ENCODE measurements around the gene ABHD5. TPM values are rescaled to one million over a fixed set of nuclear protein-coding genes. Genes with fewer than 3 reads are reported as not detected.

The ABHD5 gene
- total and polyA plus RNA-seq, 9 donors, result 4.4 to 36.2 (median 11.3) TPM

- intact Hi-C loops (cut with DNase I), result no loop called here
- Histone ChIP-seq H3K36me3 (no peaks in the 10 kb centered on the region), H3K9me3 (no peaks in the 10 kb centered on the region), H3K4me1 (ENCODE audit: insufficient read depth) (no peaks in the 10 kb centered on the region), H3K4me3 (no peak overlapping the region), H3K27me3 (no peaks in the 10 kb centered on the region), H3K27ac (no peak overlapping the region)
- TF ChIP-seq EP300 (IDR thresholded peaks at IDR 0.05), result no peak
- 37 to 44% (median 37%) methylated on average over 5 of the region's 5 CpGs for WGBS, 3 donors
- DNase-seq, result no peak
Observed at GRCh38 chr3:43748179-43748578, 57.4 kb downstream of the ABHD5 start.

- intact Hi-C loops (cut with DNase I), result no loop called here
- Histone ChIP-seq H3K9me3 (no peaks in the 10 kb centered on the region), H3K4me3 (no peak overlapping the region), H3K27me3 (no peaks in the 10 kb centered on the region), H3K27ac (no peak overlapping the region), H3K36me3 (no peaks in the 10 kb centered on the region), H3K4me1 (ENCODE audit: insufficient read depth) (no peaks in the 10 kb centered on the region)
- 52 to 68% (median 64%) methylated on average over 5 of the region's 5 CpGs for WGBS, 3 donors
- TF ChIP-seq EP300 (IDR thresholded peaks at IDR 0.05) (no peak), POLR2A (IDR thresholded peaks at IDR 0.05) (no peak), CTCF (IDR thresholded peaks at IDR 0.05) (no peak)
- no peak for DNase-seq
Observed at GRCh38 chr3:43748645-43749044, 57.9 kb downstream of the ABHD5 start.

GRCh38 chr3:43752905-43753304, 62.2 kb downstream of the ABHD5 start:
- no peaks in the 10 kb centered on the region for H3K36me3 ChIP-seq
- no peak overlapping the region for H3K27ac ChIP-seq
- H3K4me1 ChIP-seq (ENCODE audit: insufficient read depth), result no peaks in the 10 kb centered on the region
- intact Hi-C loops (cut with DNase I), result no loop called here
- H3K27me3 ChIP-seq, result no peaks in the 10 kb centered on the region
- DNase-seq, result no peak
- WGBS, 3 donors, result 91 to 99% (median 98%) methylated on average over 3 of the region's 3 CpGs
- TF ChIP-seq EP300 (IDR thresholded peaks at IDR 0.05), result no peak
- TF ChIP-seq POLR2A (IDR thresholded peaks at IDR 0.05), result no peak
- no peak for TF ChIP-seq CTCF (IDR thresholded peaks at IDR 0.05)
- no peaks in the 10 kb centered on the region for H3K9me3 ChIP-seq
- no peak overlapping the region for H3K4me3 ChIP-seq

GRCh38 chr3:43753741-43754715, 63.3 kb downstream of the ABHD5 start:
- TF ChIP-seq POLR2A (IDR thresholded peaks at IDR 0.05) (no peak), EP300 (IDR thresholded peaks at IDR 0.05) (no peak), CTCF (IDR thresholded peaks at IDR 0.05) (no peak)
- Histone ChIP-seq H3K4me1 (ENCODE audit: insufficient read depth) (no peaks in the 10 kb centered on the region), H3K9me3 (no peaks in the 10 kb centered on the region), H3K36me3 (no peaks in the 10 kb centered on the region), H3K4me3 (no peak overlapping the region), H3K27ac (no peak overlapping the region), H3K27me3 (no peaks in the 10 kb centered on the region)
- intact Hi-C loops (cut with DNase I), result no loop called here
- WGBS, 3 donors, result 36 to 52% (median 45%) methylated on average over 5 of the region's 5 CpGs
- DNase-seq, result no peak
